AG09309 (cell line): Measurements from ENCODE around the gene MRPL53.
A peak's percentile ranks its signal among the peaks of the same experiment; 100 is the strongest.

ENCODE experiments used
- DNase-seq: peaks from one replicate; pipeline ENCODE4 v3.0.0-alpha.2; 2010; ENCODE audit warnings: low read depth
- H3K4me3 ChIP-seq: 2 replicates; pipeline ENCODE4 v1.5.1; 2011; ENCODE audit warnings: mild to moderate bottlenecking, low read depth, low read length, moderate library complexity; ENCODE audit not compliant: control insufficient read depth
- CTCF ChIP-seq: IDR thresholded peaks from 2 replicates; pipeline ENCODE4 v1.5.1; 2011; ENCODE audit warnings: mild to moderate bottlenecking, low read depth, low read length, inconsistent platforms; ENCODE audit not compliant: insufficient read depth, control insufficient read depth; ENCODE audit errors: missing control alignments

MRPL53 gene

GRCh38 chr2:74501335-74502071, 29.0 kb upstream of the MRPL53 start:
- H3K4me3 ChIP-seq: no peak overlapping the region
- no peak for TF ChIP-seq CTCF
- no peak for DNase-seq

GRCh38 chr2:74500578-74500946, 28.1 kb upstream of the MRPL53 start:
- TF ChIP-seq CTCF: no peak
- no peak for DNase-seq
- no peak overlapping the region for H3K4me3 ChIP-seq

GRCh38 chr2:74499940-74500577, 27.6 kb upstream of the MRPL53 start:
- DNase-seq: no peak
- TF ChIP-seq CTCF: no peak
- peak overlapping the region; percentile 47; the same call in 1 of the 2 replicates for H3K4me3 ChIP-seq

- TF ChIP-seq CTCF: no peak
- H3K4me3 ChIP-seq: peak within 1 kb of the TSS; percentile 47
- DNase-seq: no peak
These were observed 26.9 kb upstream of the MRPL53 start, which contains the start of gene LBX2 for GRCh38 chr2:74499267-74499939. LBX2 (minus strand) TSS chr2:74499603; CDS start chr2:74499537, 66 bp downstream.

GRCh38 chr2:74498500-74499266, 26.2 kb upstream of the MRPL53 start:
- no peak for TF ChIP-seq CTCF
- DNase-seq: no peak
- H3K4me3 ChIP-seq: peak overlapping the region; percentile 47

- H3K4me3 ChIP-seq: peak overlapping the region; percentile 47
- TF ChIP-seq CTCF: no peak
These were observed 25.5 kb upstream of the MRPL53 start for GRCh38 chr2:74497777-74498499.

More at GRCh38 chr2:74497777-74498499, 25.5 kb upstream of the MRPL53 start:
- no peak for DNase-seq
